ENCODE measurements around the gene LMBRD2. TPM values are rescaled to one million over a fixed set of nuclear protein-coding genes. Genes with fewer than 3 reads are reported as not detected.

Gene LMBRD2
- total RNA-seq, 1 donor, result 22.1 TPM

GRCh38 chr5:36079200-36079781, 72.4 kb downstream of the LMBRD2 start:
- peak; percentile 59 for DNase-seq (ENCODE audit: low read depth)
- peak; percentile 73 for TF ChIP-seq CTCF (IDR thresholded peaks at IDR 0.05; ENCODE audit: insufficient read depth, low read length)
- no peak overlapping the region for H3K4me3 ChIP-seq (ENCODE audit: low read depth, low read length)

- no peak overlapping the region for H3K4me3 ChIP-seq (ENCODE audit: low read depth, low read length)
- no peak for TF ChIP-seq CTCF (IDR thresholded peaks at IDR 0.05; ENCODE audit: insufficient read depth, low read length)
- DNase-seq (ENCODE audit: low read depth), result no peak
Observed at GRCh38 chr5:36078430-36078829, 73.3 kb downstream of the LMBRD2 start.

- TF ChIP-seq CTCF (IDR thresholded peaks at IDR 0.05; ENCODE audit: insufficient read depth, low read length), result no peak
- H3K4me3 ChIP-seq (ENCODE audit: low read depth, low read length), result no peak overlapping the region
- DNase-seq (ENCODE audit: low read depth), result peak; percentile 7
Observed at GRCh38 chr5:36073595-36074216, 78.0 kb downstream of the LMBRD2 start.

- H3K4me3 ChIP-seq (ENCODE audit: low read depth, low read length), result peak overlapping the region; percentile 57
- DNase-seq (ENCODE audit: low read depth), result peak; percentile 4
- TF ChIP-seq CTCF (IDR thresholded peaks at IDR 0.05; ENCODE audit: insufficient read depth, low read length), result no peak
Observed at GRCh38 chr5:36070687-36071571, 80.8 kb downstream of the LMBRD2 start.

GRCh38 chr5:36068751-36069281, 82.9 kb downstream of the LMBRD2 start:
- H3K4me3 ChIP-seq (ENCODE audit: low read depth, low read length), result no peak overlapping the region
- TF ChIP-seq CTCF (IDR thresholded peaks at IDR 0.05; ENCODE audit: insufficient read depth, low read length), result no peak
- DNase-seq (ENCODE audit: low read depth), result no peak

- no peak for DNase-seq (ENCODE audit: low read depth)
- no peak for TF ChIP-seq CTCF (IDR thresholded peaks at IDR 0.05; ENCODE audit: insufficient read depth, low read length)
- H3K4me3 ChIP-seq (ENCODE audit: low read depth, low read length), result no peak within 1 kb of the TSS
Observed at GRCh38 chr5:36066540-36067210, 85.0 kb downstream of the LMBRD2 start, which contains the start of gene UGT3A2. TSS of gene UGT3A2 (minus strand) at chr5:36066882. CDS start at chr5:36066789, 93 bp downstream.

All from fibroblast of the aortic adventitia (primary cell).